ENCODE data around the gene SRSF11. TPM values are rescaled to one million over a fixed set of nuclear protein-coding genes. Genes with fewer than 3 reads are reported as not detected.
A peak's percentile ranks its signal among the peaks of the same experiment; 100 is the strongest.

Gene SRSF11
- total RNA-seq, 1 donor from 2014 or later, result 281 TPM

GRCh38 chr1:70256664-70257063 is 35.5 kb downstream of the SRSF11 start:
- Mint-ChIP-seq H3K27ac (peak overlapping the region; percentile 93), H3K9me3 (no peaks in the 10 kb centered on the region), H3K4me3 (no peak overlapping the region), H3K36me3 (peaks cover 3% of the 10 kb centered on the region), H3K27me3 (ENCODE audit: insufficient read depth, low read depth) (peaks cover 6% of the 10 kb centered on the region), H3K4me1 (no peaks in the 10 kb centered on the region)
- Histone ChIP-seq H3K4me1 (no peaks in the 10 kb centered on the region), H3K36me3 (peaks cover 9% of the 10 kb centered on the region), H3F3A (ENCODE audit: low read depth) (peaks cover 23% of the 10 kb centered on the region), H3K4me2 (no peak overlapping the region), H3K27ac (no peak overlapping the region), H3K9ac (no peak overlapping the region), H3K9me3 (ENCODE audit: low read depth) (no peaks in the 10 kb centered on the region), H2AFZ (replicated peaks) (no peak overlapping the region), H4K20me1 (ENCODE audit: low read depth) (no peaks in the 10 kb centered on the region), H3K4me3 (no peak overlapping the region), H3K79me2 (ENCODE audit: low read depth) (no peaks in the 10 kb centered on the region), H3K27me3 (no peaks in the 10 kb centered on the region)
- TF ChIP-seq EZH2 (IDR thresholded peaks at IDR 0.05), result no peak
- TF ChIP-seq CTCF (IDR thresholded peaks at IDR 0.05), result no peak
- TF ChIP-seq EZH2phosphoT487 (IDR thresholded peaks at IDR 0.05), result no peak
- DNase-seq (ENCODE audit: low spot score), result no peak

- H3K27ac ChIP-seq, result no peak overlapping the region
- no peaks in the 10 kb centered on the region for H3K27me3 Mint-ChIP-seq (ENCODE audit: insufficient read depth, low read depth)
- H4K20me1 ChIP-seq (ENCODE audit: low read depth), result no peaks in the 10 kb centered on the region
- no peaks in the 10 kb centered on the region for H3K27me3 ChIP-seq
- no peaks in the 10 kb centered on the region for H3F3A ChIP-seq (ENCODE audit: low read depth)
- no peaks in the 10 kb centered on the region for H3K4me1 Mint-ChIP-seq
- no peak overlapping the region for H3K9ac ChIP-seq
- H3K9me3 Mint-ChIP-seq, result peaks cover 2% of the 10 kb centered on the region
- H3K36me3 Mint-ChIP-seq, result peaks cover 34% of the 10 kb centered on the region
- no peak overlapping the region for H2AFZ ChIP-seq (replicated peaks)
- no peaks in the 10 kb centered on the region for H3K36me3 ChIP-seq
- no peaks in the 10 kb centered on the region for H3K9me3 ChIP-seq (ENCODE audit: low read depth)
- H3K27ac Mint-ChIP-seq, result no peak overlapping the region
- no peak overlapping the region for H3K4me2 ChIP-seq
- TF ChIP-seq CTCF (IDR thresholded peaks at IDR 0.05) (no peak), EZH2phosphoT487 (IDR thresholded peaks at IDR 0.05) (no peak), EZH2 (IDR thresholded peaks at IDR 0.05) (no peak)
- H3K4me3 ChIP-seq, result no peak overlapping the region
- DNase-seq (ENCODE audit: low spot score), result peak; percentile 5
- H3K4me1 ChIP-seq, result no peaks in the 10 kb centered on the region
- H3K79me2 ChIP-seq (ENCODE audit: low read depth), result no peaks in the 10 kb centered on the region
- H3K4me3 Mint-ChIP-seq, result no peak overlapping the region
These were observed 43.7 kb downstream of the SRSF11 start for GRCh38 chr1:70264839-70265238.

- Histone ChIP-seq H3K4me2 (no peak overlapping the region), H4K20me1 (ENCODE audit: low read depth) (no peaks in the 10 kb centered on the region), H3K4me1 (no peaks in the 10 kb centered on the region), H3K27ac (no peak overlapping the region), H3K9ac (no peak overlapping the region), H3K79me2 (ENCODE audit: low read depth) (no peaks in the 10 kb centered on the region), H3F3A (ENCODE audit: low read depth) (no peaks in the 10 kb centered on the region), H3K36me3 (no peaks in the 10 kb centered on the region), H3K27me3 (no peaks in the 10 kb centered on the region), H3K4me3 (no peak overlapping the region), H2AFZ (replicated peaks) (no peak overlapping the region), H3K9me3 (ENCODE audit: low read depth) (no peaks in the 10 kb centered on the region)
- TF ChIP-seq CTCF (IDR thresholded peaks at IDR 0.05), result no peak
- TF ChIP-seq EZH2 (IDR thresholded peaks at IDR 0.05), result no peak
- TF ChIP-seq EZH2phosphoT487 (IDR thresholded peaks at IDR 0.05), result no peak
- Mint-ChIP-seq H3K4me3 (no peak overlapping the region), H3K27ac (no peak overlapping the region), H3K27me3 (ENCODE audit: insufficient read depth, low read depth) (no peaks in the 10 kb centered on the region), H3K9me3 (peaks cover 2% of the 10 kb centered on the region), H3K36me3 (peaks cover 34% of the 10 kb centered on the region), H3K4me1 (no peaks in the 10 kb centered on the region)
- no peak for DNase-seq (ENCODE audit: low spot score)
These were observed 44.8 kb downstream of the SRSF11 start for GRCh38 chr1:70265946-70266345.

All from neural progenitor cell (in vitro differentiated cells).